Cerebellar nuclear complex (tissue), 1 donor: Measurements from ENCODE around the gene PHACTR2.
"Not testable (repeated sequence)": the region's sequence is repeated elsewhere in the genome, so short reads cannot be mapped to it uniquely, and the experiment has no call there.

Source experiments
- DNase-seq, 2 experiments: peaks; one replicate each; lab custom pipeline; 2025; lab: John Stamatoyannopoulos, UW

The PHACTR2 gene

DNA sequence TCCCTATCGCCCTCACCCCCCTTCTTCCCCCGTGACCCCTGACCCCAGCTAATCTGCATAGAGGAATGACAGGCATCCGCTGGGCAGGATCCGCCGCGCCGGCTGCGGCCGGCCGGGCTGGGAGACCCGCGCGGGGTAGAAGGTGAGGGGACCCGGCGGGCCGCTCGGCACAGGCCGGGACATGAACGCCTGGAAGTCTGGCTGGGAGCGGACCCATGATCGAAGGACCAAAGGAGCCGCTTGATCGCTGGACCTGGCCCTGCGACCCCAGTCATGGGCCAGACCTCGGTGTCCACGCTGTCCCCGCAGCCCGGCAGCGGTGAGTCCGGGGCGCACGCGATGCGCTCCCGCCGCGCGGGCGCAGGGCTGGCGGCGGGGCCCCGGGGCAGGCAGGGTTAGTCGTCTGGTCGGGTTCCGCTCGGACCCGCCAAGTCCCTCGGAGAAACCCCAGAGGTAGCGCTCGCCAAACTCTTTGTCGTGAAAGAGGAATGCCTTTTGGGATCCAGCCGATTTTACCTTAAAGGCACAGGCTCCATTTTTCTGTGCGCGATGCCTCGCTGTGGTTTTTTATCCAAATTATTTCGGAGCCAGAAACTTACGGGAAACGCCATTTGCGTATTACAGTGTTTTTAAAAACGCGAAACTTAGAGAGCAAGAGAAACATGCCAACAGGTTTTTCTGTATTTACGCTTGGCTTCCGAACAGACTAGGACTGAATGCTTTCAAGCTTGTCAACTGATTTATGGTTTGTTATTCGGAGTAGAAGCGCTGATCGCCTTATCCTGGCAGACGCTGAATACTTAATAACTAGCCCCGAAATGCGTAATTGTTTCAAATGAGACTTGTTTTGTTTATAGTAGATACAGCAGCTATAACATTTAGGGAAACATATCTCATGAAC, at the start of gene PHACTR2:
TSS of gene PHACTR2 (plus strand) at position 75 of the 901 bp plus-strand sequence. CDS start at position 274, 199 bp downstream.
- DNase-seq, result no peak

DNA sequence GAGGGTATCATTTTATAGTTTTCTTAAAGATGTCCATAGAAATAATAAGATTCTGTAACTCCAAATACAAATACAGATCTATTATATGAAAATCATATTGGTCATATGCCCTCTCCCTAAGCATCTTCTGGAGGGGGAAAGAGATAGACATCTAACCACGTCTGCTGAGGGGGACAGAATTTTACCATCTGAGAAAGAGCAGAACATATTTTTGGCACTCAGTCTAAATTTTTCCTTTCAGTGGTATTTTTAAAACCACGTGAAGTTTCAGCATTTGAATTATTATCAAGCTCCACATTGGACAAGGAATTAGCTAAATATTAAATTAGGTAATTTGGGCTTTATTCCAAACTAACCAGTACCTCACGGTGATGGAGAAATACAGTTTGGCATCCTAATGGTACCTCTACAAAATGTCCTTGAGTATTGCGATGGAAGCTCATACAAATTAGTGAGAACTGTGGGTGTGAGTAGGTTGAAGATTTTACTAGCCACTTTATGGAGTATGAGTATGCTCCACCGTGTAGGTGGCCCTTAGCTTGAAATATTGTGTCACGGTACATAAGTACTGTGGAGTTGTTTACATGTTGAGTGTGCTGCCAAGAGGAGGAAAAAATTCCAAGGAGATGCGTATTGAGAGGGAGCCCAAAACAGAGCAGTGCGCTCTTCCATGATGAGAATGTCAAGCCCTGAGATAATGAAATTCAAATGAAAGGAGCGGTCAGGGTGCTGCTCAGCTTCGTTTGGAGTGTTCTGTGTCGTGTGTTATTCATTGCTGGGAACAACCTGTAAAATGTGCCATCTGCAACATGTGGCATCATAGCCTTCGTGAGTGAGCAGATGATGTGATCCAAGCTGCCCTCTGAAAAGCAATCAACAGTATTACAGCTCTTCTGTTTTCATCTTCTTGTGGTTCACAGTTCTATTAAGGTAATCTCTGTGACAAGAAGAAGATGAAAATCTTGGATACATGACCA, 48.4 kb upstream of the PHACTR2 start:
- DNase-seq, result no peak

DNA sequence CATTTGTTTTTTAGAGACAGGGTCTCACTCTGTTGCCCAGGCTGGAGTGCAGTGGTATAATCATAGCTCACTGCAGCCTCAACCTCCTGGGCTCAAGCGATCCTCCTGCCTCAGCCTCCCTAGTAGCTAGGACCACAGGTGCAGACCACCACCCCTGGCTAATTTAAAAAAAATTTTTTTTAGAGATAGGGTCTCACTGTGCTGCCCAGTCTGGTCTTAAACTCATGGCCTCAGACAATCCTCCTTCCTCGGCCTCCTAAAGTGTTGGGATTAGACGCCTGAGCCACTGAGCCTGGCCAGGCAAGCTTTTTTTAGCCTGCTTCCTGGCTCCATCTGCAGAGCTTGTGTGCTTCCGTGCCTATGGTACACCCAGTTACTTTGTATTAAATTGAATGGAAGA, 46.6 kb upstream of the PHACTR2 start:
- not testable (repeated sequence) for DNase-seq

DNA sequence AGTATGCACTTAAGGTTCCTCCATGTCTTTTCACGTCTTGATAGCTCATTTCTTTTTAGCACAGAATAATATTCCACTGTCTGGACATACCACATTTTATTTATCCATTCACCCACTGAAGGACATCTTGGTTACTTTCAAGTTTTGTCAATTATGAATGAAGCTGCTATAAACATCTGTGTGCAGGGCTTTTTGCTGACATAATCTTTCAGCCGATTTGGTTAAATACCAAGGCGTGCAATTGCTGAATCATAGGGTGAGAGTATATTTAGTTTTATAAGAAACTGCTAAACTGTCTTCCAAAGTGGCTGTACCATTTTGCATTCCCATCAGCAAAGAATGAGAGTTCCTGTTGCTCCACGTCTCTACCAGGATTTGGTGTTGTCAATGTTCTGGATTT, 44.9 kb upstream of the PHACTR2 start:
- no peak for DNase-seq

DNA sequence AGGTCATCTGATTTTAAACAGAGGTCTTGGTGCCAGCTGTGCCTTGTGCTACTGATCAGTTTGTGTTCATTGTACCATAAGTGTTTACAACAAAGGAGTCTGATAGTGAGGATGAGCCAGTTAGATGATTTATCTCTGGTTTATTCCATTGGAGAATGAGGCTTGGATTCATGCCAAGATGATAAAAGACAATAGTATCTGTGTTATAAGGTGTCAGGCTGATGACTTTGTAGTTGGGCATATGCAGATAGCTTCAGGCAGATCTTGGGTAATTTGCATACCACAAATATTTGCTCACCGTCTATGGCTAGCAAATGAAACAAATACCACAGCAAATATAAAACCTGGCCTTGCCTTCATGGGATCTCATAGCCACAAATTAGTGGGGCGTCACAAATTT, 43.3 kb upstream of the PHACTR2 start:
- DNase-seq, result no peak

DNA sequence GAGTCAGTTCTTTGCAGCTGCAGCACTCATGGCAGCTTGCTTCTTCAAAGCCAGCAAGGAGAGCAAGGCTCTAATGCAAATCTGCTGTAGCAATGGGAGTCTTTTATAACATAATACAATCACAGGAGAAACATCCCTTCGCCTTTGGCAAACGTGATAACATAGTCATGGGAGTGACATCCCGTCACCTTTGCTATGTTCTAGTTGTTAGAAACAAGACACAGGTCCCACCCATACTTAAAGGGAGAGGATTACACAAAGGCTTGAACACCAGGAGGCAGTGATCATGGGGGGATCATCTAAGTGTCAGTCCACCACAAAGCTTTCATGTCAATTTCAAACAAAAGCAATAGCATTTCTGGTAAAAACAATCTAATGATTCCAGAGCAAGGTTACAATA, 40.1 kb upstream of the PHACTR2 start:
- no peak for DNase-seq

DNA sequence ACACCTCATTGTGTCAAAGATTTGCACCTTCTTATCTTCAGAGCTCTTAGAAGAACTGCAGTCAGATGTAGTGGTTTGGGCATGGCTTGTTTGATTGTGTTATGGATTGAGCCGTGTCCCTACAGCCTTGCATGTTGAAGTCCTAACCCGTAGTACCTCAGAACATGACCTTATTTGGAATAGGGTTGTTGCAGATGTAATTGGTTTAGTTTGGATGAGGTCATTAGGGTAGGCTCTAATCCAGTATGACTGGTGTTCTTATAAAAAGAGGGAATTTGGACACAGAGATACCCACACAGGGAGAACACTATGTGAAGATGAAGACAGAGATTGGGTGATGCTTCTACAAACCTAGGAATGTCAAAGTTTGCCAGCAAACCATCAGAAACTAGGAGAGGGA, 35.4 kb upstream of the PHACTR2 start:
- DNase-seq, result no peak

DNA sequence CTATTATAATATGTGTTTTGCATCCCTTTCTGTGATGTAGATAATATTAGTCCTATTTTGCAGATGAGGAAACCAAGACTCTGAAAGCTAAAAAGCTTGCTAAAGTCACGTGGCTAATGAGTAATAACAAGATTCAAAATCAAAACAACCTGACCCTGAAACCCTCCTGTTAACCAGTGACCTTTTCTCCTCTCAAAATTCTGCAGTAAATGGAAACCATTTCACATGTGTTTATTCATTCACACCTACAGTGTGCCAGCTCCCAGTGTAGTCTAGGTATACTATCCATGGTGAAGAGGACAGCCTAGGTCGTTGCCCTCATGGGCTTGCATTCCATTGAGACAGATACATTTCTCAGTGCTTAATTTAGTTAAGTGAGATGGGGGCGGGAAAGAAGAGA, 30.6 kb upstream of the PHACTR2 start:
- DNase-seq, result no peak

DNA sequence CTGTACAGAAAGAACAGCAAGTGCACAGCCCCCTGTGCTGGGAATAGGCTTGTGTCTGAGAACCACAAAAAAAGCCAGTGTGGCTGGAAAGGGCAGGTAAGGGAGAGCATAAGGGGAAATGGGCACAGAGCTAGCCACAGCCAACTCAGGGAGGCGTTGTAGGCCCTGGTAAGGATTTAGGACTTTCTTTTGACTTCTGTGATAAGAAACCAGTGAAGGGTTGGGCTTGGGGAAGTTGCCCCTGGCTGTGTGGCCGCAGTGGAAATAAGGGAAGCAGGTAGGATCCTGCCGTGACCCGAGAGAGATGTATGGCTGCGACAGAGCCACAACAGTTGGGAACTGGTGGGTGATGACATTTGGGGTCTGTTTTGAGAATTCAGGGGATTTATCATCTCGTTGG, 30.0 kb upstream of the PHACTR2 start:
- no peak for DNase-seq

DNA sequence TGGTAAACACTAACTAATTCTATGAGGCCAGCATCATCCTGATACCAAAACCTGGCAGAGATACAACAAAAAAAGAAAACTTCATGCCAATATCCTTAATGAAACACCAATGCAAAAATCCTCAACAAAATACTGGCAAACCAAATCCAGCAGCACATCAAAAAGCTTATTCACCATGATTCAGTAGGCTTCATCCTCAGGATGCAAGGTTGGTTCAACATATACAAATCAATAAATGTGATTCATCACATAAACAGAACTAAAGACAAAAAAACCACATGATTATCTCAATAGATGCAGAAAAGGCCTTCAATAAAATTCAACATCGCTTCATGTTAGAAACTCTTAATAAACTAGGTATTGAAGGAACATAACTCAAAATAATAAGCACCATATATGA, 28.4 kb upstream of the PHACTR2 start:
- DNase-seq, result not testable (repeated sequence)

DNA sequence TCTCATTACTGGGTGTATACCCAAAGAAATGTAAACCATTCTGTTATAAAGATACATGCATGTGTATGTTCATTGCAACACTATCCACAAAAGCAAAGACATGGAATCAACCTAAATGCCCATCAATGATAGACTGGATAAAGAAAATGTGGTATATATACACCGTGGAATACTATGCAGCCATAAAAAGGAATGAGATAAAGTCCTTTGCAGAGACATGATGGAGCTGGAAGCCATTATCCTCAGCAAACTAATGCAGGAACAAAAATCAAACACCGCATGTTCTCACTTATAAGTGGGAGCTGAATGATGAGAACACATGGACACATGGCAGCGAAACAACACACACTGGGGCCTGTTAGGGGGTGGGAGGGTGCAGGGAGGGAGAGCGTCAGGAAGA, 26.4 kb upstream of the PHACTR2 start:
- DNase-seq, result not testable (repeated sequence)

DNA sequence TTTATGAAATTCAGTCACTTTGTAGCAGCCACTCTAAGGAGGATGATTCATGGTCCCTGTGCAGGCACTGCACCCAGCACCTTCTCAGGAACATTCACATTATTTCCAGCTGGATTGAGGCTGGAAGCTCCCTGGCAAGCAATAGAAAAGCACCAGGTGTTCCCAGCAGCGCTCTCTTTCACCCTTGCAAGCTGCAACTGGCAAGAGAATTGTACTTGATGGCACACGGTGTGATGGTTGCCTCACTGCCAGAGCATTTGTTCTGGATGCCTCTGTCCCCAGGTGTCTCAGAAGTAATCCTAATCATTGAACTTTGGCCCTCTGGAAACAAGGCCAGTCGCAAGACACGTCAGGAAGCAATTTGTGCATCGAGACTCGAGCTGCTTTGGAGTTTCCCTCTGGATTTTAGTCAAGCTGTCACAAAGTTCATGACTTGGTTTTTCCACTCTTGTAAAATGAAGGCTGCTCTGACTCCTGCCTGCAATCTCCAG, 24.9 kb upstream of the PHACTR2 start:
- DNase-seq, result no peak

DNA sequence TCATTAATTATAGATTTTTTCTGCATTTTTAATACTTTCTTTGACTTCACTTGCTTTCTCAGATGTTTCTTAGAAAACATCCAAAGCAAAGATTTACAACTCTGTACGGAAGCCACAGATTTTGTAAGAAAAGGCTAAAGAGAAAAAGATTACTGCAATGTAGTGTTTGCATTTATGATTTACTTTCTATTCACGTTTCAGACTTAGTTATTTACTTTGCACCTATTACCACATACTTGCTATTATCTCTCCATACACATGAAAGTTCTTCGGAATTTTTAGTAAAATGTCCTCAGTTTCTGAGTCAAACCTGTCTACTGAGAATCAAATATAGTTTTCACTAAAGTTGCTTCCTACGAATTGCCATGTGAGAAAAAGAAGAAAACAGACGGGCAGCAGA, 22.2 kb upstream of the PHACTR2 start:
- no peak for DNase-seq

DNA sequence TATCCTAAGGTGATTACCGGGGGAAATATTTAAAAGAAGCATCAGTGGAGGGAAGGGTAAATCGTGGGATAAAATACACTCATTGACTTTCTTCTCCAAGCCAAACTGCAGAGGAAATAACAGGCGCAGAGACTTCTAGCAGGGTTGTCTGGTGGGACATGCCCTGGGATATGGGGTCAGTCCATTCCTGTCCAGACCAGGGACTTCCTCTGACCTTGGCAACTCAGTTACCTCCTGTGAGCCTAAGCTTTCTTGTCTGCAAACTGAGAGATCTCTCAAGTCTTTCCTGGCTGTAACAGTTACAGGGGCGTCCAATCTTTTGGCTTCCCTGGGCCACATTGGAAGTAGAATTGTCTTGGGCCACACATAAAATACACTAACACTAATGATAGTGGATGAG, 21.7 kb upstream of the PHACTR2 start:
- DNase-seq, result no peak

DNA sequence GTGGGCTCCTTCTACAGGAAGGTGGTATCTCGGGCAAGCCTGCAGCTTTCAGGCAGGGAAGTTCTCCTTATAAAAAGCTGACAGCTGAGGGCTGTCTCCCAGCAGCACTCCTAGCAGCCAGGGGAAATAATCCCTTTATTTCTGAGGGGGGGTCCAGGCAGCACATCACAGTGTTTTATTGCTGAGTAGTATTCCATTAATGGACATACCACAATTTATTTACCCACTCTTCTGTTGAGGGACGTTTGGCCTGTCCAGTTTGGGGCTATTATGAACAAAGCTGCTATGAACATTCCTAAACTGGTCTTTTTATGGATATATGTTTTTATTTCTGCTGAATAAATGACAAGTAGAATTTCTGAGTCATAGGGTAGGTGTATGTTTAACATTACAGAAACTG, 20.0 kb upstream of the PHACTR2 start:
- no peak for DNase-seq

DNA sequence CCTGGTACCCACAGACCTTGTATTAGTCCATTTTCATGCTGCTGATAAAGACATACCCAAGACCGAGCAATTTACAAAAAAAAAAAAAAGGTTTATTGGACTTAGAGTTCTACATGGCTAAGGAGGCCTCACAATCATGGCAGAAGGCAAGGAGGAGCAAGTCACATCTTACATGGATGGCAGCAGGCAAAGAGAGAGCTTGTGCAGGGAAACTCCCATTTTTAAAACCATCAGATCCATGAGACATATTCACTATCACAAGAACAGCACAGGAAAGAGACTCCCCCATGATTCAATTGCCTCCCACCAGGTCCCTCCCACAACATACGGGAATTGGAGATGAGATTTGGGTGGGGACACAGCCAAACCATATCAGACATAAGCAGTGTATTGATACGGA, 17.6 kb upstream of the PHACTR2 start:
- DNase-seq, result not testable (repeated sequence)

DNA sequence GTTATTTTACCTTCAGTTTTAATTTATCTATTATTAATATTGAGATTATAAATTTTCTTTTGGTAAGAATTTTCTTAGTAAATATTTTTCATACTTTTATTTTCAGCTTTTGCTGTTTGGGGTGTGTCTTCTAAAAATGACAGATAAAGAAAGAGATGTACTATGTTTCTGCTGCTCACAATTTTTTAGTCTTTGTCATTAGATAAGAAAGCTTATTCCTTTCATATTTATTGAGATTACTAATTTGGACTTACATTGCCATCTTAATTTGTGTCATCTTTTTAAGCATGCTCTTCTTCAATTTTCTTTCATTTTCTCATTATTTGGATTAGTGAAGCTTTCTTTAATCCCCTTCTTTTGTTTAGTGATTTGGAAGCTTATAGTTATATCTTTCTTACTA, 13.6 kb upstream of the PHACTR2 start:
- no peak for DNase-seq

DNA sequence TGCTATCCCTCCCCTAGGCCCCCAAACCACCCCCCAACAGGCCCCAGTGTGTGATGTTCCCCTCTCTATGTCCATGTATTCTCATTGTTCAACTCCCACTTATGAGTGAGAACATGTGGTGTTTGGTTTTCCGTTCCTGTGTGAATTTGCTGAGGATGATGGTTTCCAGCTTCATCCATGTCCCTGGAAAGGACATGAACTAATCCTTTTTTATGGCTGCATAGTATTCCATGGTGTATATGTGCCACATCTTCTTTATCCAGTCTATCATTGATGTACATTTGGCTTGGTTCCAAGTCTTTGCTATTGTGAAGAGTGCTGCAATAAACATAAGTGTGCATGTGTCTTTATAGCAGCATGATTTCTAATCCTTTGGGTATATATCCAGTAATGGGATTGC, 11.8 kb upstream of the PHACTR2 start:
- DNase-seq, result not testable (repeated sequence)

DNA sequence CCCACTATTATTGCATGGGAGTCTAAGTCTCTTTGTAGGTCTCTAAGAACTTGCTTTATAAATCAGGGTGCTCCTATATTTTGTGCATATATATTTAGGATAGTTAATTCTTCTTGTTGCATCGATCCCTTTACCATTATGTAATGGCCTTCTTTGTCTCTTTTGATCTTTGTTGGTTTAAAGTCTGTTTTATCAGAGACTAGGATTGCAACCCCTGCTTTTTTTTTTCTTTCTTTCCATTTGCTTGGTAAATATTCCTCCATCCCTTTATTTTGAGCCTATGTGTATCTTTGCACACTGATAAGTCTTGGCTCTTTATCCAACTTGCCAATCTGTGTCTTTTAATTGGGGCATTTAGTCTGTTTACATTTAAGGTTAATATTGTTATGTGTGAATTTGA, 8.3 kb upstream of the PHACTR2 start:
- DNase-seq, result not testable (repeated sequence)

DNA sequence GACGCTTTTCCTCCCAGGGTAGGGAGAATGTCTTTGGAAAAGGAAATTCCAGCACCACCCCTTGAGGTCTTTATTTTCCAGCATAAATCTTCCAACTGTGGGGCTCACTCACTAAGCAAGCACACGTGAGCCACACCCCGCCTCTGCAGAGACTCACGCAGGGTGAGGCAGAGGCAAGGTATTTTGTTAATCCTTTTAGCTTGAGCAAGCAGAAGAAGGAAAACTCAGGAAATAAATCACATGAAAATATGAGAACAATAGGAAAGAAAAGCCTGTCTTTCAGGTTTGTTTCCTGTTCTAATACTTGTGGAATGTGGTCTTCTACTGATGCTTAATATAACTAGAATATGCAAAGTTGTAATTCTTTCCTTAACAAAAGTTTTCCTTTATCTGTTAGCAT, 4.1 kb upstream of the PHACTR2 start:
- DNase-seq, result no peak

DNA sequence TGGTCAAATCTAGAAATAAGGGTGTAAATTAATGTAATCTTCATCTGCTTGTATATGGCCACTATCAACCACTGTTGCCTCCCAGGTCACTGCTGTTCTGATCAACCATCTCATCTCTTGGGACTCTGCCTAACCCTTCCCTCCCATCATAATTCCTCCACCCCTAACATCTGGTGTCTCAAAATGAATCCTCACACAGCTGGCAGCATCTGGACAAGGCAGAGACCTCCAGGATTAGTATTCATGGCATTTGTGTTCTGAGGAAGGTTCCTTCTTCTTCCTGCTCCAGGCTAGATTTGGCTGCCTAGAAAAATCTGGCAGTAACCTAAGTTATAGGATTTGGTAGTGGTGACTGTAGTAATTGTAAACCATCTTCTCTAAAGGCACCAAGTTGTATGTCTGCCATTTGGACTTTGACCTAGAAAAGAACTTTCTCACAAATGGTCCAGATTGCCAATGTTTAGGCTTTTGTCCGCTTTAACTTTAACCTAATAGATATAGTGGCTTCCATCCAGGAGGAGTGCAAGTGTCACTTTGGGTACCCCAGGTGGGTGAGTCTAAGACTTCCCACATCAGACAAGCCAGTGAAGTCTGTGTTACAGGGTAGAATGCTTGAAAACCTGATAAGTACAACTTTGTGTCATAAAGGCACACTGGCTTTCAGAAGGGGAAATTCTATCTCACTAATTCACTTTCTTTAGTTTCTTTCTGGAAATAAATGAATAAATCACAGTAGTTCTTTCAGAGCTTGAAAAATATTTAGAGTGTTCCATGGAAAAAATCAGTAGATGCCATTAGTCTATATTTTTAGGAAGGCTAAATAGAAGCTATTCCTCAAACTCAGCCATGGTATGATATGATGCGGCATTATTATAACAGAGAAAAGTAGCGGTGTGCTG, 3.0 kb upstream of the PHACTR2 start:
- DNase-seq, result no peak
